Measurements from ENCODE around the gene LRP8. TPM values are rescaled to one million over a fixed set of nuclear protein-coding genes. Genes with fewer than 3 reads are reported as not detected.

The LRP8 gene
- total and polyA plus RNA-seq, 9 of the 15 experiments (the other 6 are each of a cell fraction or from before 2014, with no cell fraction given): 7.1 to 56.1 (median 31.3) TPM

- intact Hi-C loops (cut with micrococcal nuclease) (no loop called here), in situ Hi-C loops (cut with MboI) (no loop called here)
- ChIA-PET CTCF (ENCODE audit: low intra/inter-chr PET ratio) (no interaction called here), POLR2A (interaction anchor here (1.2 kb wide), 1 partner anchor 15 kb away, joined by 8 read pairs; no protein-coding TSS in a partner anchor)
- Histone ChIP-seq H3K27ac (ENCODE audit: extremely low read depth, low read depth, low read length) (no peak overlapping the region), H3K4me1 (replicated peaks in 1 of 2; ENCODE audit: control insufficient read depth in 2 of 2, insufficient read depth in 2 of 2, low read length in 2 of 2) (peaks cover 0 to 6% of the 10 kb centered on the region in 2 experiments; a peak in 2 of 5 replicates), H3K4me3 (no peak overlapping the region), H3K9me3 (replicated peaks; ENCODE audit: control insufficient read depth, insufficient read depth, low read depth, low read length) (no peaks in the 10 kb centered on the region), H3K9ac (ENCODE audit: insufficient read depth in 1 of 2, low read depth in 2 of 2, low read length in 2 of 2) (no peak overlapping the region), H2AFZ (ENCODE audit: low read depth, low read length) (no peak overlapping the region), H3K27me3 (ENCODE audit: control insufficient read depth in 2 of 2, insufficient read depth in 2 of 2, low read length in 2 of 2) (no peaks in the 10 kb centered on the region), H3K36me3 (ENCODE audit: control insufficient read depth, insufficient read depth, low read length) (peaks cover 100% of the 10 kb centered on the region), H4K20me1 (replicated peaks; ENCODE audit: control insufficient read depth, insufficient read depth, low read length) (peaks cover 7% of the 10 kb centered on the region; the same call in 1 of the 2 replicates), H3K4me2 (ENCODE audit: insufficient read depth, low read length) (no peak overlapping the region), H3K79me2 (ENCODE audit: control insufficient read depth, insufficient read depth, low read length) (no peaks in the 10 kb centered on the region), H3K9me1 (ENCODE audit: control insufficient read depth, insufficient read depth, low read length) (peaks cover 4% of the 10 kb centered on the region)
- FAIRE-seq (no peak), ATAC-seq (no peak), DNase-seq (ENCODE audit: extremely low read depth in 1 of 4, low spot score in 3 of 4) (no peak)
- WGBS (ENCODE audit: insufficient coverage, low coverage, missing lambda C conversion rate): 93% methylated on average over 1 of the region's 1 CpG
- TSS peak; percentile 7 for BruUV-seq (replicated peaks)
- TF ChIP-seq SPI1 (IDR thresholded peaks at IDR 0.05; ENCODE audit: borderline replicate concordance, low read depth, low read length) (no peak), RAD21 (CRISPR knock-in tag; conservative IDR thresholded peaks at IDR 0.05 in 1 of 2, IDR thresholded peaks at IDR 0.05 in 1 of 2) (no peak), SIN3B (IDR thresholded peaks at IDR 0.05; ENCODE audit: low read depth) (no peak), ARID4B (CRISPR knock-in tag; IDR thresholded peaks at IDR 0.05) (no peak), SMARCA4 (IDR thresholded peaks at IDR 0.05) (no peak), ZNF695 (CRISPR knock-in tag; IDR thresholded peaks at IDR 0.05) (no peak), SIRT6 (IDR thresholded peaks at IDR 0.05; ENCODE audit: low read depth, low read length) (no peak), NFYB (IDR thresholded peaks at IDR 0.05; ENCODE audit: extremely low read depth, insufficient read length) (no peak), MEF2D (tag; conservative IDR thresholded peaks at IDR 0.05; ENCODE audit: low read depth) (no peak), ZNF140 (CRISPR knock-in tag; IDR thresholded peaks at IDR 0.05) (no peak), NFE2L1 (tag; IDR thresholded peaks at IDR 0.05; ENCODE audit: borderline replicate concordance, low read depth) (no peak)
- TF ChIP-seq, protein P1, sequence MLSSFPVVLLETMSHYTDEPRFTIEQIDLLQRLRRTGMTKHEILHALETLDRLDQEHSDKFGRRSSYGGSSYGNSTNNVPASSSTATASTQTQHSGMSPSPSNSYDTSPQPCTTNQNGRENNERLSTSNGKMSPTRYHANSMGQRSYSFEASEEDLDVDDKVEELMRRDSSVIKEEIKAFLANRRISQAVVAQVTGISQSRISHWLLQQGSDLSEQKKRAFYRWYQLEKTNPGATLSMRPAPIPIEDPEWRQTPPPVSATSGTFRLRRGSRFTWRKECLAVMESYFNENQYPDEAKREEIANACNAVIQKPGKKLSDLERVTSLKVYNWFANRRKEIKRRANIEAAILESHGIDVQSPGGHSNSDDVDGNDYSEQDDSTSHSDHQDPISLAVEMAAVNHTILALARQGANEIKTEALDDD (IDR thresholded peaks at IDR 0.05): no peak
- TF ChIP-seq, protein P2, sequence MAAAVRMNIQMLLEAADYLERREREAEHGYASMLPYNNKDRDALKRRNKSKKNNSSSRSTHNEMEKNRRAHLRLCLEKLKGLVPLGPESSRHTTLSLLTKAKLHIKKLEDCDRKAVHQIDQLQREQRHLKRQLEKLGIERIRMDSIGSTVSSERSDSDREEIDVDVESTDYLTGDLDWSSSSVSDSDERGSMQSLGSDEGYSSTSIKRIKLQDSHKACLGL (CRISPR knock-in tag; IDR thresholded peaks at IDR 0.05; ENCODE audit: borderline replicate concordance, poor library complexity, severe bottlenecking): no peak
- TF ChIP-seq, protein P3, sequence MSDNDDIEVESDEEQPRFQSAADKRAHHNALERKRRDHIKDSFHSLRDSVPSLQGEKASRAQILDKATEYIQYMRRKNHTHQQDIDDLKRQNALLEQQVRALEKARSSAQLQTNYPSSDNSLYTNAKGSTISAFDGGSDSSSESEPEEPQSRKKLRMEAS (CRISPR knock-in tag; IDR thresholded peaks at IDR 0.05): no peak
These were observed 69.7 kb downstream of the LRP8 start for GRCh38 chr1:53258216-53258615.

Measured in K562 (cell line).